DND-41 (cell line): ENCODE results near the gene PTGIR.
A peak's percentile ranks its signal among the peaks of the same experiment; 100 is the strongest.

Experiments used
- ATAC-seq: fragments of 200-7000 bp; cut with Tn5 transposase; 3 replicates; pipeline ENCODE4 v1.9.1; 2021; ENCODE audit warnings: low read depth; ENCODE audit not compliant: insufficient read depth
- DNase-seq: peaks from one replicate; pipeline ENCODE4 v3.0.0-alpha.2; 2020
- H2AFZ ChIP-seq: 2 replicates; pipeline ENCODE4 v1.6.0; 2012; ENCODE audit warnings: low read depth, low read length
- H3K27ac ChIP-seq: 2 replicates; pipeline ENCODE4 v1.5.1; 2012; ENCODE audit warnings: low read length, inconsistent platforms
- H3K27me3 ChIP-seq: fragments of 200-600 bp; sonication (generic); 2 replicates; pipeline ENCODE4 v1.6.0; 2012; ENCODE audit warnings: low read length, mild to moderate bottlenecking, inconsistent platforms; ENCODE audit not compliant: insufficient read depth, poor library complexity
- H3K36me3 ChIP-seq: 2 replicates; pipeline ENCODE4 v1.5.1; 2012; ENCODE audit warnings: low read length, inconsistent platforms; ENCODE audit not compliant: insufficient read depth
- H3K4me1 ChIP-seq: 2 replicates; pipeline ENCODE4 v1.5.1; 2012; ENCODE audit warnings: mild to moderate bottlenecking, low read length; ENCODE audit not compliant: insufficient read depth
- H3K4me2 ChIP-seq: 2 replicates; pipeline ENCODE4 v1.6.0; 2012; ENCODE audit warnings: mild to moderate bottlenecking, moderate library complexity, low read length, inconsistent platforms; ENCODE audit not compliant: insufficient read depth
- H3K4me3 ChIP-seq, 2 experiments: fragments of 200-600 bp in 1 of 2; shearing (Covaris generic) in 1 of 2; 2 replicates each; pipeline ENCODE4 v1.5.1; 2012 to 2016; ENCODE audit warnings: inconsistent platforms in 2 of 2, low read length in 2 of 2, mild to moderate bottlenecking in 2 of 2, low read depth in 1 of 2, moderate library complexity in 1 of 2
- H3K79me2 ChIP-seq: 2 replicates; pipeline ENCODE4 v1.6.0; 2012; ENCODE audit warnings: low read length, inconsistent platforms; ENCODE audit not compliant: insufficient read depth
- H3K9ac ChIP-seq: 2 replicates; pipeline ENCODE4 v1.6.0; 2012; ENCODE audit warnings: low read depth, mild to moderate bottlenecking, inconsistent platforms, low read length, moderate library complexity
- H3K9me3 ChIP-seq: 2 replicates; pipeline ENCODE4 v1.5.1; 2012; ENCODE audit warnings: low read length, moderate library complexity, mild to moderate bottlenecking, inconsistent platforms; ENCODE audit not compliant: insufficient read depth, severe bottlenecking
- H4K20me1 ChIP-seq: 2 replicates; pipeline ENCODE4 v1.6.0; 2012; ENCODE audit warnings: low read length; ENCODE audit not compliant: insufficient read depth
- EZH2 ChIP-seq: IDR thresholded peaks from 3 replicates; pipeline ENCODE4 v1.6.1; 2012; ENCODE audit warnings: borderline replicate concordance, low read depth, mild to moderate bottlenecking, moderate library complexity, low read length, inconsistent platforms; ENCODE audit not compliant: severe bottlenecking
- TF ChIP-seq, protein P1 (sequence below): IDR thresholded peaks from 2 replicates; pipeline ENCODE4 v1.5.1; 2012; ENCODE audit warnings: borderline replicate concordance, low read length, moderate library complexity, mild to moderate bottlenecking; ENCODE audit not compliant: poor library complexity, severe bottlenecking; ENCODE audit errors: extremely low read depth

The PTGIR gene

DNA sequence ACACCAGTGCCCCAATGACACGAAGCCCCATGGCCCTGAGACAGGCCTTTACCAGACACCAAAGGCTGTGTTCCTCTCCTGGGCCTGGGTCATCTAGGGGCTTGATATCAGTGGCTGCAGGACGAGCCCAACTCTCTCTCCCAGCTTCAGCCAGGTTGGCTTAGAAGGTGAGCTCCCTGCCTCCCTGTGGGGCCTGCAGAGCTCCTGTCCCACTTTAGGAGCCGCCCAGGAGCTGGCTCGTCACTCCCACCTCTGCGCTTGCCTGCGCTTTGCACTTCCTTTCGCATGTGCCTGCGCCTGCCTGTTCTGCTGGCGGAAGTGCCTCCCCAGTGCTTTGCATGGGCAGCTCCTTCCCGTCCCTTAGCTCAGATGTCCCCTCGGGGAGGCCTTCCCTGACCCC lies 18.9 kb downstream of the PTGIR start:
- ATAC-seq (no peak), DNase-seq (no peak)
- H3K36me3 ChIP-seq: peaks cover 84% of the 10 kb centered on the region
- H3K4me2 ChIP-seq: no peak overlapping the region
- TF ChIP-seq EZH2: no peak
- no peaks in the 10 kb centered on the region for H3K27me3 ChIP-seq
- H3K9ac ChIP-seq: no peak overlapping the region
- H3K4me1 ChIP-seq: peaks cover 38% of the 10 kb centered on the region
- no peak overlapping the region for H3K4me3 ChIP-seq
- peaks cover 82% of the 10 kb centered on the region for H4K20me1 ChIP-seq
- H2AFZ ChIP-seq: no peak overlapping the region
- no peaks in the 10 kb centered on the region for H3K9me3 ChIP-seq
- no peak overlapping the region for H3K27ac ChIP-seq
- H3K79me2 ChIP-seq: peaks cover 59% of the 10 kb centered on the region

DNA sequence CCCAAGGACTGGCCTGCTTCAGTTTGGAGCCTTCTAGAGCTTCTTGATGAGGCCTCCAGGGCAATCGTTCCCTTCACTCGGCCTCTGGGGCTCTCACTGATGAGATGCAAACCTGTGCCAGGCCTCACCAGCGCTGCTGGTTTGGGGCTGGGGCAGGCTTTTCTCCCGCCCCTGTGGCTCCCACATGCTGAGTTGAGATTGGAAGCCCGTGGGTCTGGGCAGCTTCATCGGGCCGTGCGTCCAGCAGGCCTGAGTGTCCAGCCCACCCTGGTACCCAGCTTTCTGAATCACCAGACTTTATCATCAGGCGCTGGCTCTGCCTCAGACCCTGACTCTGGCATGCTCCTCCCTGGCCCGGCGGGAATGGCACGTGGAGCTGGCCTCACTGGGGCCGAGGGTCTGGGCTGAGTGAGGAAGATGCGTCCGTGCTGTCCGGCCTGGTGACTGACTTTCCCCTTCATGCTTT lies 19.5 kb downstream of the PTGIR start:
- TF ChIP-seq EZH2: no peak
- TF ChIP-seq, protein P1, sequence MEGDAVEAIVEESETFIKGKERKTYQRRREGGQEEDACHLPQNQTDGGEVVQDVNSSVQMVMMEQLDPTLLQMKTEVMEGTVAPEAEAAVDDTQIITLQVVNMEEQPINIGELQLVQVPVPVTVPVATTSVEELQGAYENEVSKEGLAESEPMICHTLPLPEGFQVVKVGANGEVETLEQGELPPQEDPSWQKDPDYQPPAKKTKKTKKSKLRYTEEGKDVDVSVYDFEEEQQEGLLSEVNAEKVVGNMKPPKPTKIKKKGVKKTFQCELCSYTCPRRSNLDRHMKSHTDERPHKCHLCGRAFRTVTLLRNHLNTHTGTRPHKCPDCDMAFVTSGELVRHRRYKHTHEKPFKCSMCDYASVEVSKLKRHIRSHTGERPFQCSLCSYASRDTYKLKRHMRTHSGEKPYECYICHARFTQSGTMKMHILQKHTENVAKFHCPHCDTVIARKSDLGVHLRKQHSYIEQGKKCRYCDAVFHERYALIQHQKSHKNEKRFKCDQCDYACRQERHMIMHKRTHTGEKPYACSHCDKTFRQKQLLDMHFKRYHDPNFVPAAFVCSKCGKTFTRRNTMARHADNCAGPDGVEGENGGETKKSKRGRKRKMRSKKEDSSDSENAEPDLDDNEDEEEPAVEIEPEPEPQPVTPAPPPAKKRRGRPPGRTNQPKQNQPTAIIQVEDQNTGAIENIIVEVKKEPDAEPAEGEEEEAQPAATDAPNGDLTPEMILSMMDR: no peak
- H4K20me1 ChIP-seq: peaks cover 82% of the 10 kb centered on the region
- no peak overlapping the region for H3K9ac ChIP-seq
- H3K79me2 ChIP-seq: peaks cover 59% of the 10 kb centered on the region
- no peaks in the 10 kb centered on the region for H3K27me3 ChIP-seq
- H3K27ac ChIP-seq: no peak overlapping the region
- ATAC-seq (no peak), DNase-seq (no peak)
- no peak overlapping the region for H2AFZ ChIP-seq
- no peak overlapping the region for H3K4me3 ChIP-seq
- H3K4me1 ChIP-seq: peaks cover 35% of the 10 kb centered on the region
- no peaks in the 10 kb centered on the region for H3K9me3 ChIP-seq
- H3K36me3 ChIP-seq: peaks cover 79% of the 10 kb centered on the region
- H3K4me2 ChIP-seq: 0 out of 2 replicates have a peak overlapping the region, but pooled peaks have one; percentile 10

DNA sequence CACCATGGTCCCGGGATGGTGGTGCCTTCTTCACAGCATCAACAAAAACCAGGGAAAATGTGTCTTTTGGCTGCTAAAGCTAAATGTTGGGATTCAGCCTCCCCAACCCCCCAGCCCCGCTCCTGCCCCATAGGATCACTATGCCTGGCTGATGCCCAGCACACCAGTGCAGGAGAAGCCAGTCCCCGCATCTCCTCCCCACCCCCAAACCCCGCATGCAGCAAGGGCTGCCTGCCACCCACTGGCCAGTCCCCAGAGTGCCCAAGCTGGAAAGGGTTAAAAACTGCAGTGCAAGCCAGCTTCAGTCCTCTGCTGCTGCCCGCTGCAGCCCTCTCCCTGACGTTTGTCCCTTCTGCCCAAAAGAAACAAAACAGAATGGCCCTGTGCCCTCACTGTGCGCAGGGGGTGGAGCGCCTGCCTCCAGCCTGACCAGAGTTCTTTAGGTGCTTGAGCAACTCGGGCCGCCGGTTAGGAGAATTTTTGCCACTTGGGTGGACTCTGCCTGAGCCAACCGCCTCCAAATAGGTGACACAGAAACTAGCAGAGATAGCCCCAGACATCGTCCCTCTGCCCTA lies 20.0 kb downstream of the PTGIR start:
- no peak for ATAC-seq
- Histone ChIP-seq H3K4me1 (peaks cover 40% of the 10 kb centered on the region), H2AFZ (no peak overlapping the region), H3K36me3 (peaks cover 76% of the 10 kb centered on the region), H3K9ac (no peak overlapping the region), H4K20me1 (peaks cover 79% of the 10 kb centered on the region), H3K9me3 (no peaks in the 10 kb centered on the region), H3K27ac (no peak overlapping the region), H3K27me3 (no peaks in the 10 kb centered on the region), H3K4me3 (no peak overlapping the region), H3K4me2 (0 out of 2 replicates have a peak overlapping the region, but pooled peaks have one; percentile 10), H3K79me2 (peaks cover 59% of the 10 kb centered on the region)
- no peak for DNase-seq
- no peak for TF ChIP-seq EZH2
- TF ChIP-seq, protein P1: no peak

DNA sequence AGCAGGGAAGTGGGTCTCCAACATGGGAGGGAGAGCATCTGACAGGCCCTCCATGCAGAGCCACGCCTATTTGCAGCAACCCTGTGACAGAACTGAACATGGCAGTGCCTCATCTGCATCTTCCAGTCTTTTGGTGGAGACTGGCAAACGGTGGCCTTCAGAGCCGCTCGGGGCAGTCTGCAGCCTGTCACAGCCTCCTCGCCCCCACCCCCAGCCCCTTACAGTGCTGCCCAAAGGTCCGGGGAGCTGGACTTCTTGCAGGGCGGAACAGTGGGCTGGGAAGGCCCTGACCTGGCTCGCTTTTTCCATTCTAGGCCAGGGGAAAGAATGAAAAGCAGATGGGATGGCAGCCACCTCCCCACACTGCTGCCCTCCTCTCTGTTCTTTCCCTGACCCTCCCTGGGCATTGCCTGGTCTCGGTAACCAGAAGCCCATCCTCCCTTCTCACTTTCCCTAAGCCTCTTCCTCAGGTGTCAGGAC lies 21.1 kb downstream of the PTGIR start:
- no peak for DNase-seq
- peaks cover 68% of the 10 kb centered on the region for H4K20me1 ChIP-seq
- H3K36me3 ChIP-seq: peaks cover 65% of the 10 kb centered on the region
- H3K27ac ChIP-seq: peak overlapping the region; percentile 91
- H2AFZ ChIP-seq: no peak overlapping the region
- H3K4me3 ChIP-seq: peak overlapping the region in 1 of 2 experiments; percentile 72; a peak in 2 of 4 replicates
- H3K9ac ChIP-seq: peak overlapping the region; percentile 93
- H3K27me3 ChIP-seq: no peaks in the 10 kb centered on the region
- ATAC-seq: no peak
- peaks cover 59% of the 10 kb centered on the region for H3K79me2 ChIP-seq
- H3K4me1 ChIP-seq: peaks cover 40% of the 10 kb centered on the region
- peak overlapping the region; percentile 95 for H3K4me2 ChIP-seq
- no peak for TF ChIP-seq EZH2
- TF ChIP-seq, protein P1: no peak
- H3K9me3 ChIP-seq: peaks cover 5% of the 10 kb centered on the region
